NCI-H1417 treated with DMSO at 0.1 percent for 48 hours (cell line): Measurements from ENCODE around the gene FAM174A.
"Not testable (repeated sequence)": the region's sequence is repeated elsewhere in the genome, so short reads cannot be mapped to it uniquely, and the experiment has no call there.

Experiments
- DNase-seq: peaks from one replicate; lab custom pipeline; 2025; lab: John Stamatoyannopoulos, UW

FAM174A gene

GRCh38 chr5:100576217-100576751, 41.1 kb downstream of the FAM174A start:
- DNase-seq = no peak

GRCh38 chr5:100577506-100577905, 42.3 kb downstream of the FAM174A start:
- no peak for DNase-seq

GRCh38 chr5:100584069-100584468, 48.9 kb downstream of the FAM174A start:
- DNase-seq = no peak

GRCh38 chr5:100584889-100585288, 49.7 kb downstream of the FAM174A start:
- no peak for DNase-seq

GRCh38 chr5:100590867-100591266, 55.7 kb downstream of the FAM174A start:
- DNase-seq = no peak

- DNase-seq = no peak
These were observed 60.1 kb downstream of the FAM174A start for GRCh38 chr5:100595152-100595811.

GRCh38 chr5:100595812-100596173, 60.6 kb downstream of the FAM174A start:
- DNase-seq = no peak

GRCh38 chr5:100598446-100598845, 63.3 kb downstream of the FAM174A start:
- DNase-seq = no peak

- DNase-seq = no peak
These were observed 65.3 kb downstream of the FAM174A start for GRCh38 chr5:100600298-100600994.

- DNase-seq = no peak
These were observed 68.0 kb downstream of the FAM174A start for GRCh38 chr5:100603141-100603540.

GRCh38 chr5:100604021-100604420, 68.8 kb downstream of the FAM174A start:
- DNase-seq = not testable (repeated sequence)

- DNase-seq = no peak
These were observed 74.4 kb downstream of the FAM174A start for GRCh38 chr5:100609594-100609993.

GRCh38 chr5:100614308-100614707, 79.1 kb downstream of the FAM174A start:
- no peak for DNase-seq

GRCh38 chr5:100615362-100615761, 80.2 kb downstream of the FAM174A start:
- no peak for DNase-seq

GRCh38 chr5:100616291-100616690, 81.1 kb downstream of the FAM174A start:
- no peak for DNase-seq

- DNase-seq = no peak
These were observed 81.8 kb downstream of the FAM174A start for GRCh38 chr5:100616981-100617380.

- no peak for DNase-seq
These were observed 88.5 kb downstream of the FAM174A start for GRCh38 chr5:100623719-100624118.

GRCh38 chr5:100634937-100635534, 99.9 kb downstream of the FAM174A start:
- no peak for DNase-seq
